GM23338 (cell line): ENCODE measurements around the gene ULBP3. TPM values are rescaled to one million over a fixed set of nuclear protein-coding genes. Genes with fewer than 3 reads are reported as not detected.

Source experiments
- ATAC-seq: fragments of 200-7000 bp; cut with Tn5 transposase; 3 replicates; pipeline ENCODE4 v1.9.1; 2020
- DNase-seq: peaks from one replicate; pipeline ENCODE4 v3.0.0-alpha.2; 2015; ENCODE audit warnings: low spot score
- H2AFZ ChIP-seq: fragments of 200-600 bp; sonication (generic); 2 replicates; pipeline ENCODE4 v1.8.0; 2016; ENCODE audit warnings: antibody characterized with exemption, mild to moderate bottlenecking, moderate library complexity
- H3F3A ChIP-seq: fragments of 200-600 bp; sonication (generic); replicated peaks from 2 replicates; pipeline ENCODE4 v1.8.0; 2017; ENCODE audit warnings: antibody characterized with exemption, mixed run types, low read depth
- H3K27ac ChIP-seq: fragments of 200-600 bp; sonication (generic); 2 replicates; pipeline ENCODE4 v1.6.1; 2016; ENCODE audit warnings: low read depth
- H3K27me3 ChIP-seq: fragments of 200-600 bp; sonication (generic); 2 replicates; pipeline ENCODE4 v1.8.0; 2016; ENCODE audit warnings: mild to moderate bottlenecking, mixed run types, moderate library complexity; ENCODE audit not compliant: insufficient read depth
- H3K36me3 ChIP-seq: fragments of 200-600 bp; sonication (generic); 2 replicates; pipeline ENCODE4 v1.8.0; 2016; ENCODE audit warnings: mild to moderate bottlenecking; ENCODE audit not compliant: insufficient read depth
- H3K4me1 ChIP-seq: fragments of 200-600 bp; sonication (generic); 2 replicates; pipeline ENCODE4 v1.8.0; 2016; ENCODE audit warnings: mild to moderate bottlenecking, moderate library complexity; ENCODE audit not compliant: insufficient read depth
- H3K4me2 ChIP-seq: fragments of 200-600 bp; sonication (generic); 2 replicates; pipeline ENCODE4 v1.7.1; 2017; ENCODE audit warnings: mixed run types
- H3K4me3 ChIP-seq: fragments of 200-600 bp; sonication (generic); 2 replicates; pipeline ENCODE4 v1.6.1; 2016; ENCODE audit warnings: mixed run types
- H3K79me2 ChIP-seq: fragments of 200-600 bp; sonication (generic); replicated peaks from 2 replicates; pipeline ENCODE4 v1.8.0; 2017; ENCODE audit warnings: mild to moderate bottlenecking; ENCODE audit not compliant: insufficient read depth
- H3K9me2 ChIP-seq: fragments of 200-600 bp; sonication (generic); 2 replicates; pipeline ENCODE4 v1.8.0; 2017; ENCODE audit not compliant: insufficient read depth
- H4K20me1 ChIP-seq: fragments of 200-600 bp; sonication (generic); replicated peaks from 2 replicates; pipeline ENCODE4 v1.8.0; 2017; ENCODE audit warnings: mild to moderate bottlenecking; ENCODE audit not compliant: insufficient read depth
- H3K27ac Mint-ChIP-seq: 2 replicates; pipeline ENCODE4 v1.8.0; 2020; ENCODE audit warnings: inconsistent platforms, mild to moderate bottlenecking, moderate library complexity, mixed read lengths
- H3K27me3 Mint-ChIP-seq: 3 replicates; pipeline ENCODE4 v1.8.0; 2022; ENCODE audit warnings: low read depth, mild to moderate bottlenecking, moderate library complexity, mixed read lengths, inconsistent platforms; ENCODE audit not compliant: insufficient read depth, poor library complexity
- H3K36me3 Mint-ChIP-seq: 3 replicates; pipeline ENCODE4 v1.8.0; 2021; ENCODE audit warnings: low read depth, mild to moderate bottlenecking, inconsistent platforms, moderate library complexity, mixed read lengths
- H3K4me1 Mint-ChIP-seq: 3 replicates; pipeline ENCODE4 v1.8.0; 2020; ENCODE audit warnings: mild to moderate bottlenecking, inconsistent platforms, mixed read lengths
- H3K4me3 Mint-ChIP-seq: 3 replicates; pipeline ENCODE4 v1.8.0; 2021; ENCODE audit warnings: moderate library complexity, mild to moderate bottlenecking, inconsistent platforms, mixed read lengths
- H3K9me3 Mint-ChIP-seq: 3 replicates; pipeline ENCODE4 v1.8.0; 2020; ENCODE audit warnings: moderate library complexity, mild to moderate bottlenecking, inconsistent platforms, mixed read lengths
- CREB1 ChIP-seq: fragments of 250-450 bp; sonication (Bioruptor Pico); IDR thresholded peaks from 2 replicates; pipeline ENCODE4 v1.5.0; 2020; ENCODE audit warnings: low read depth, mild to moderate bottlenecking, moderate library complexity
- NANOG ChIP-seq: IDR thresholded peaks from 2 replicates; pipeline ENCODE4 v1.6.1; 2016; ENCODE audit warnings: antibody characterized with exemption, borderline replicate concordance
- POLR2AphosphoS5 ChIP-seq: IDR thresholded peaks from 2 replicates; pipeline ENCODE4 v1.6.1; 2016; ENCODE audit warnings: antibody characterized with exemption, low read depth
- STAT1 ChIP-seq: IDR thresholded peaks from one replicate; pipeline ENCODE4 v1.6.1; 2016; ENCODE audit warnings: antibody characterized with exemption; ENCODE audit not compliant: unreplicated experiment
- ZNF114 ChIP-seq: fragments of 250-450 bp; sonication (Bioruptor Pico); IDR thresholded peaks from 2 replicates; pipeline ENCODE4 v1.5.0; 2020; ENCODE audit warnings: mild to moderate bottlenecking, moderate library complexity
- ZNF331 ChIP-seq: fragments of 250-450 bp; sonication (Bioruptor Pico); IDR thresholded peaks from 2 replicates; pipeline ENCODE4 v1.5.0; 2020; ENCODE audit warnings: low read depth, mild to moderate bottlenecking, moderate library complexity
- polyA plus RNA-seq: library from polyadenylated mRNA; unstranded; fragments of >200 nt; fragmentation: Nextera tagmentation; extraction: Ambion mirVana; gene quantifications from 2 replicates; pipeline ENCODE4 v1.2.1, GENCODE V29; 2016
- total RNA-seq: library from RNA; depleted of rRNA; stranded (reverse); fragments of >200 nt; shearing (Covaris generic); gene quantifications from 2 replicates; pipeline ENCODE4 v1.2.3, GENCODE V29; 2014
- TF ChIP-seq, protein P1 (sequence below): fragments of 250-450 bp; sonication (Bioruptor Pico); IDR thresholded peaks from 2 replicates; pipeline ENCODE4 v1.5.0; 2020; ENCODE audit warnings: mild to moderate bottlenecking, moderate library complexity
- TF ChIP-seq, protein P2 (sequence below): IDR thresholded peaks from 2 replicates; pipeline ENCODE4 v1.6.1; 2016; ENCODE audit warnings: antibody characterized with exemption

The ULBP3 gene
- total and polyA plus RNA-seq, 2 experiments from 2014 or later: 0.60 to 4.2 TPM

DNA sequence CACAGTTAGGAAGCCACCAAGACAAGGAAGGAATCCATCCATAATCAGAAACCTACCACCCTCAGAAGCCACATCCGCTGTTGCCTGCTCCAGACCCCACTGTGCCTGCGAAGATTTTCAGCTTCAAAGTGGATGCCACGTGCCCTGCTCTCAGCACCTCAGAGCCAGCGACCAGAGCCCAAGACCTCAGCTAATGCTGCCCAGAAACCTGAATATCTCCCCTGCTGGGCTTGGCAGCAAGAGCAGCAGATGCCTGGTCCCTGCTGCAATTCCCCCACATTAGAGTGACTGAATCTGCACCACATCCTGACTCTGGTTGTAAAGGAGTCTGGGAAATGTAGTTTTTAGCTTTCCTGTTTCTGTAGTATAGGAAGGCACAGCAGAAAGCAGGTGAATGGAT, 10.7 kb upstream of the ULBP3 start (continued):
- TF ChIP-seq, protein P1, sequence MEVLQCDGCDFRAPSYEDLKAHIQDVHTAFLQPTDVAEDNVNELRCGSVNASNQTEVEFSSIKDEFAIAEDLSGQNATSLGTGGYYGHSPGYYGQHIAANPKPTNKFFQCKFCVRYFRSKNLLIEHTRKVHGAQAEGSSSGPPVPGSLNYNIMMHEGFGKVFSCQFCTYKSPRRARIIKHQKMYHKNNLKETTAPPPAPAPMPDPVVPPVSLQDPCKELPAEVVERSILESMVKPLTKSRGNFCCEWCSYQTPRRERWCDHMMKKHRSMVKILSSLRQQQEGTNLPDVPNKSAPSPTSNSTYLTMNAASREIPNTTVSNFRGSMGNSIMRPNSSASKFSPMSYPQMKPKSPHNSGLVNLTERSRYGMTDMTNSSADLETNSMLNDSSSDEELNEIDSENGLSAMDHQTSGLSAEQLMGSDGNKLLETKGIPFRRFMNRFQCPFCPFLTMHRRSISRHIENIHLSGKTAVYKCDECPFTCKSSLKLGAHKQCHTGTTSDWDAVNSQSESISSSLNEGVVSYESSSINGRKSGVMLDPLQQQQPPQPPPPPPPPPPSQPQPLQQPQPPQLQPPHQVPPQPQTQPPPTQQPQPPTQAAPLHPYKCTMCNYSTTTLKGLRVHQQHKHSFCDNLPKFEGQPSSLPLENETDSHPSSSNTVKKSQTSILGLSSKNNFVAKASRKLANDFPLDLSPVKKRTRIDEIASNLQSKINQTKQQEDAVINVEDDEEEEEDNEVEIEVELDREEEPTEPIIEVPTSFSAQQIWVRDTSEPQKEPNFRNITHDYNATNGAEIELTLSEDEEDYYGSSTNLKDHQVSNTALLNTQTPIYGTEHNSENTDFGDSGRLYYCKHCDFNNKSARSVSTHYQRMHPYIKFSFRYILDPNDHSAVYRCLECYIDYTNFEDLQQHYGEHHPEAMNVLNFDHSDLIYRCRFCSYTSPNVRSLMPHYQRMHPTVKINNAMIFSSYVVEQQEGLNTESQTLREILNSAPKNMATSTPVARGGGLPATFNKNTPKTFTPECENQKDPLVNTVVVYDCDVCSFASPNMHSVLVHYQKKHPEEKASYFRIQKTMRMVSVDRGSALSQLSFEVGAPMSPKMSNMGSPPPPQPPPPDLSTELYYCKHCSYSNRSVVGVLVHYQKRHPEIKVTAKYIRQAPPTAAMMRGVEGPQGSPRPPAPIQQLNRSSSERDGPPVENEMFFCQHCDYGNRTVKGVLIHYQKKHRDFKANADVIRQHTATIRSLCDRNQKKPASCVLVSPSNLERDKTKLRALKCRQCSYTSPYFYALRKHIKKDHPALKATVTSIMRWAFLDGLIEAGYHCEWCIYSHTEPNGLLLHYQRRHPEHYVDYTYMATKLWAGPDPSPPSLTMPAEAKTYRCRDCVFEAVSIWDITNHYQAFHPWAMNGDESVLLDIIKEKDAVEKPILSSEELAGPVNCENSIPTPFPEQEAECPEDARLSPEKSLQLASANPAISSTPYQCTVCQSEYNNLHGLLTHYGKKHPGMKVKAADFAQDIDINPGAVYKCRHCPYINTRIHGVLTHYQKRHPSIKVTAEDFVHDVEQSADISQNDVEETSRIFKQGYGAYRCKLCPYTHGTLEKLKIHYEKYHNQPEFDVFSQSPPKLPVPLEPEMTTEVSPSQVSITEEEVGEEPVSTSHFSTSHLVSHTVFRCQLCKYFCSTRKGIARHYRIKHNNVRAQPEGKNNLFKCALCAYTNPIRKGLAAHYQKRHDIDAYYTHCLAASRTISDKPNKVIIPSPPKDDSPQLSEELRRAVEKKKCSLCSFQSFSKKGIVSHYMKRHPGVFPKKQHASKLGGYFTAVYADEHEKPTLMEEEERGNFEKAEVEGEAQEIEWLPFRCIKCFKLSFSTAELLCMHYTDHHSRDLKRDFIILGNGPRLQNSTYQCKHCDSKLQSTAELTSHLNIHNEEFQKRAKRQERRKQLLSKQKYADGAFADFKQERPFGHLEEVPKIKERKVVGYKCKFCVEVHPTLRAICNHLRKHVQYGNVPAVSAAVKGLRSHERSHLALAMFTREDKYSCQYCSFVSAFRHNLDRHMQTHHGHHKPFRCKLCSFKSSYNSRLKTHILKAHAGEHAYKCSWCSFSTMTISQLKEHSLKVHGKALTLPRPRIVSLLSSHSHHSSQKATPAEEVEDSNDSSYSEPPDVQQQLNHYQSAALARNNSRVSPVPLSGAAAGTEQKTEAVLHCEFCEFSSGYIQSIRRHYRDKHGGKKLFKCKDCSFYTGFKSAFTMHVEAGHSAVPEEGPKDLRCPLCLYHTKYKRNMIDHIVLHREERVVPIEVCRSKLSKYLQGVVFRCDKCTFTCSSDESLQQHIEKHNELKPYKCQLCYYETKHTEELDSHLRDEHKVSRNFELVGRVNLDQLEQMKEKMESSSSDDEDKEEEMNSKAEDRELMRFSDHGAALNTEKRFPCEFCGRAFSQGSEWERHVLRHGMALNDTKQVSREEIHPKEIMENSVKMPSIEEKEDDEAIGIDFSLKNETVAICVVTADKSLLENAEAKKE: no peak

DNA sequence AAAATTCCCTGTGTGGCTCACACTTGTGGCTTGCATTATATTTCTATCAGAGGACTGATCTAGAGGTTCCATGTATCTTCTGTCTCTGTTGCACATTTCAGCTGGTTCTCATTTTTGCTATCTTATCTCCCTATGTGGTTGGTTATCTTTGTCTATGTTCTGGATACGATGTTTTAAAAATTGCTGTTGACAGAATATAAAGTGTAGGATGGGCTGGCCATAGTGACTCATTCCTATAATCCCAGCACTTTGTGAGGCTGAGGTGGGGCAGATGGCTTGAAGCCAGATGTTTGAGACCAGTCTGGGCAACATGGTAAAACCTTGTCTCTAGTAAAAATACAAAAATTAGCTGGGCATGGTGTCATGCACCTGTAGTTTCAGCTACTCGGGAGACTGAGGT, 9.9 kb upstream of the ULBP3 start:
- no peak overlapping the region for H3K4me2 ChIP-seq
- no peak overlapping the region for H3K27ac ChIP-seq
- Mint-ChIP-seq H3K27me3 (no peaks in the 10 kb centered on the region), H3K4me3 (no peak overlapping the region), H3K4me1 (peaks cover 12% of the 10 kb centered on the region), H3K27ac (no peak overlapping the region), H3K9me3 (no peaks in the 10 kb centered on the region; the same call in 2 of the 3 replicates), H3K36me3 (peaks cover 2% of the 10 kb centered on the region; the same call in 1 of the 3 replicates)
- no peak for DNase-seq
- no peaks in the 10 kb centered on the region for H3K36me3 ChIP-seq
- H2AFZ ChIP-seq: no peak overlapping the region
- no peaks in the 10 kb centered on the region for H3K27me3 ChIP-seq
- H3K4me1 ChIP-seq: no peaks in the 10 kb centered on the region
- no peaks in the 10 kb centered on the region for H3K9me2 ChIP-seq
- H3F3A ChIP-seq: no peaks in the 10 kb centered on the region
- ATAC-seq: no peak
- H3K4me3 ChIP-seq: no peak overlapping the region
- no peaks in the 10 kb centered on the region for H4K20me1 ChIP-seq
- no peaks in the 10 kb centered on the region for H3K79me2 ChIP-seq
- TF ChIP-seq, protein P1: no peak
- TF ChIP-seq ZNF114 (CRISPR knock-in tag) (no peak), POLR2AphosphoS5 (no peak), ZNF331 (CRISPR knock-in tag) (no peak), CREB1 (CRISPR knock-in tag) (no peak), NANOG (no peak), STAT1 (no peak)
- TF ChIP-seq, protein P2, sequence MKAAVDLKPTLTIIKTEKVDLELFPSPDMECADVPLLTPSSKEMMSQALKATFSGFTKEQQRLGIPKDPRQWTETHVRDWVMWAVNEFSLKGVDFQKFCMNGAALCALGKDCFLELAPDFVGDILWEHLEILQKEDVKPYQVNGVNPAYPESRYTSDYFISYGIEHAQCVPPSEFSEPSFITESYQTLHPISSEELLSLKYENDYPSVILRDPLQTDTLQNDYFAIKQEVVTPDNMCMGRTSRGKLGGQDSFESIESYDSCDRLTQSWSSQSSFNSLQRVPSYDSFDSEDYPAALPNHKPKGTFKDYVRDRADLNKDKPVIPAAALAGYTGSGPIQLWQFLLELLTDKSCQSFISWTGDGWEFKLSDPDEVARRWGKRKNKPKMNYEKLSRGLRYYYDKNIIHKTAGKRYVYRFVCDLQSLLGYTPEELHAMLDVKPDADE: no peak
